Coronary artery (tissue), 2 donors: ENCODE measurements around the gene ATXN7L3B.

Source experiments
- DNase-seq: peaks from one replicate; pipeline ENCODE4 v3.0.0-alpha.2; 2017; ENCODE audit warnings: low spot score
- H3K27ac ChIP-seq, 2 donors: fragments of 200-600 bp; sonication (generic); one replicate each; pipeline ENCODE4 v1.5.1; 2016 to 2019
- H3K4me3 ChIP-seq: fragments of 200-600 bp; sonication (generic); 2 replicates; pipeline ENCODE4 v1.5.1; 2016; ENCODE audit warnings: mild to moderate bottlenecking, moderate library complexity
- TF ChIP-seq, protein P1 (sequence below): fragments of 200-600 bp; sonication (generic); IDR thresholded peaks from one replicate; pipeline ENCODE4 v1.5.1; 2019; ENCODE audit warnings: antibody characterized with exemption

The ATXN7L3B gene

DNA sequence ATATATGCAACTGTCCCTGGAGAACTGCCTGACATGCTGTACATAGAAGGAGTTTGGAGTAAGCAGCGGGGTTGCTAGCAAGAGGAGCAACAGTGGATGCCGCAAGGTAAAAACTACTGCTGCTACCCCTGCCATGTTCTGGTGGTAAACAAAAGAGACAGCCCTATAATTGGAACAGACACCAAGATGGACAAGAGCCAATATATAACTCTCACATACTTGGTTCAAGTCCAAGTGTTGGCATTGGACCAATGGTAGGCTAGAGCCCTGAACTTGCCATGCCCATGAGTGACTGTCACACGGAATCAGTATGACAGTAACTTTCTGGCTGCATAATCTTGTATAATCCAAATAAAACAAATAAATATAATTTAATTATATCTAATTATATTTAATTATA lies 13.7 kb downstream of the ATXN7L3B start:
- TF ChIP-seq, protein P1, sequence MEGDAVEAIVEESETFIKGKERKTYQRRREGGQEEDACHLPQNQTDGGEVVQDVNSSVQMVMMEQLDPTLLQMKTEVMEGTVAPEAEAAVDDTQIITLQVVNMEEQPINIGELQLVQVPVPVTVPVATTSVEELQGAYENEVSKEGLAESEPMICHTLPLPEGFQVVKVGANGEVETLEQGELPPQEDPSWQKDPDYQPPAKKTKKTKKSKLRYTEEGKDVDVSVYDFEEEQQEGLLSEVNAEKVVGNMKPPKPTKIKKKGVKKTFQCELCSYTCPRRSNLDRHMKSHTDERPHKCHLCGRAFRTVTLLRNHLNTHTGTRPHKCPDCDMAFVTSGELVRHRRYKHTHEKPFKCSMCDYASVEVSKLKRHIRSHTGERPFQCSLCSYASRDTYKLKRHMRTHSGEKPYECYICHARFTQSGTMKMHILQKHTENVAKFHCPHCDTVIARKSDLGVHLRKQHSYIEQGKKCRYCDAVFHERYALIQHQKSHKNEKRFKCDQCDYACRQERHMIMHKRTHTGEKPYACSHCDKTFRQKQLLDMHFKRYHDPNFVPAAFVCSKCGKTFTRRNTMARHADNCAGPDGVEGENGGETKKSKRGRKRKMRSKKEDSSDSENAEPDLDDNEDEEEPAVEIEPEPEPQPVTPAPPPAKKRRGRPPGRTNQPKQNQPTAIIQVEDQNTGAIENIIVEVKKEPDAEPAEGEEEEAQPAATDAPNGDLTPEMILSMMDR: no peak
- no peak overlapping the region for H3K4me3 ChIP-seq
- DNase-seq: no peak
- no peak overlapping the region for H3K27ac ChIP-seq

DNA sequence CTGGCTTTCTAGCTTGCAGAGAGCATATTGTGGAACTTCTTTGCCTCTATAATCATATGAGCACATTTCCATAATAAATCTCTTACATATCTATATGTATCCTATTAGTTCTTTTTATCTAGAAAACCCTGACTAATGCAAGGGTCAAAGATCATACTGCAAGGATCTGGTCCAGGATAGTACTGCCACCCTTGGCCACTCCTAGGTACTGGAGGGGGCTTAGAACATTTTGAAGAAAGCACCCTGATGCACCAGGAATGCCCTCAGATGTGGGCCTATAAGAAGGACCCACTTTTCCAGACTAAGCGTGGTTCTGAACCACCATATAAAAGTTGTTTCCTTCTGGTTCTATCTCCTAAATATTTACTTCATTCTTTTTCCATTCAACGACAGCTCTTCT lies 14.6 kb downstream of the ATXN7L3B start:
- no peak overlapping the region for H3K27ac ChIP-seq
- H3K4me3 ChIP-seq: no peak overlapping the region
- DNase-seq: no peak
- TF ChIP-seq, protein P1: no peak

DNA sequence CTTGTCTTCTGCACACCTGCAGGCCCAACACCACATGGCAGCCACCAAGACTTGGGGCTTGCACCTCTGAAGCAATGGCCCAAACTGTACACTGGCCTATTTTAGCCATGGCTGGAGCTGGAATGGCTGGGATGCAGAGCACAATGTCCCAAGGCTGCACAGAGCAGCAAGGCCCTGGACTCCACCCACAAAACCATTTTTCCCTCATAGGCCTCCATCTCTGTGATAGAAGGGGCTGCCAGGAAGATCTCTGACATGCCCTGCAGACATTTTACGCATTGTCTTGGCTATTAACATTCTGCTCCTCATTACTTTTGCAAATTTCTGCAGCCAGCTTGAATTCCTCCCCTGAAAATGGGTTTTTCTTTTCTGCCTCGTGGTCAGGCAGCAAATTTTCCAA lies 22.1 kb downstream of the ATXN7L3B start:
- no peak for DNase-seq
- H3K4me3 ChIP-seq: no peak overlapping the region
- no peak overlapping the region for H3K27ac ChIP-seq
- TF ChIP-seq, protein P1: no peak

DNA sequence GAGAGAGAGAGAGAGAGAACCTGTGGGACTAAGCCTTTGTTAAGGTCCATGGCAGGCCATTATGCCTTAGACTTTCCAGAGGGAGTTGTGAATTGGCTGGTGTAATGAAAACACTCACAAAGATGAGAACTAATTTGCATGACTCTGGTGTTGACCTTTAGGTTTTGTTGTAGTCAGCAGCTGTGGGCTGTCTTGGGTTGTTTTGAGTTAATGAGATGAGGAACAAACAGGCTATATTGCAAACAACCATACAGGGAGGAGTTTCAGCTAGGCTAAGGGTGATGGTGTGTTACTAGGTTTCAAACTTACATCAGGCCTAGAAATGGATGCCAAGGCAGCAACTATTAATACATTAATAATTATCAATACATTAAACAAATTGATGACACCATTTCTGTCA lies 26.3 kb downstream of the ATXN7L3B start:
- TF ChIP-seq, protein P1: no peak
- H3K4me3 ChIP-seq: no peak overlapping the region
- no peak for DNase-seq
- no peak overlapping the region for H3K27ac ChIP-seq

DNA sequence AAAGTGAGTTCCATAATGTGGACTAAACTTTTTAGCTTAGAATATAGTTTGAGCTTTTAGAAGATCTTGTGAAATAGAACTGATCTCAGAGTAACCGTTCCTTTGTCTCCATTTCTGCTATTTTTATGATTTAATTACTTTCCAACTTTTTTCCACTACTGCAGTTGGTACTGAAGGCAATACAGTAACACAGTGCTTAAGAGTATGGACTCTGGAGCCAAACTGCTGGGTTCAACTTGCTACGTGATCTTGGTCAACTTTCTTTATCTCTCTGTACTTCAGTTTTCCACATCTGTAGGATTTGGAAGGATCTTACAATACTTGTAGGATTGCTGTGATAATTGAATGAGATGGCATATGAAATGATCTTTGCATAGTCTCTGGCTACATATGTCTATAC lies 40.9 kb downstream of the ATXN7L3B start:
- DNase-seq: no peak
- H3K4me3 ChIP-seq: no peak overlapping the region
- TF ChIP-seq, protein P1: no peak
- no peak overlapping the region for H3K27ac ChIP-seq

DNA sequence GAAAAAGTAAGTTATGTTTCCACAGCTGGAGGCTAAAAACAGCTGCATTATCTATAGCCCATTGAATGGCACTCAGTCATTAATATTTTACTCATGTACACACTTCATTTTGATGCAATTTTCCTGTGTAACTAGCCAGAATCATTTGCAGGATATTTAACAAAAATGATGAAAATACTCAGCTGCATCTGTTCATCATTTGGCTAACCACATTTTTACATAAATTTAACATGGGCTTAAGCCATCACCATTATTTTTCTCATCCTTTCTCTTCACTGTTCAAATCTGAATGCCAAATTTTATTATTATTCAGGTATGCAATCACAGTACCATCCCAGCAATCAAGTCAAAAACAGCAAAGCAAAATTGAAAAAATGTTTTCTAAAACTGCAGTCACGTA lies 41.8 kb downstream of the ATXN7L3B start:
- TF ChIP-seq, protein P1: no peak
- Histone ChIP-seq H3K27ac (no peak overlapping the region), H3K4me3 (no peak overlapping the region)
- DNase-seq: no peak

DNA sequence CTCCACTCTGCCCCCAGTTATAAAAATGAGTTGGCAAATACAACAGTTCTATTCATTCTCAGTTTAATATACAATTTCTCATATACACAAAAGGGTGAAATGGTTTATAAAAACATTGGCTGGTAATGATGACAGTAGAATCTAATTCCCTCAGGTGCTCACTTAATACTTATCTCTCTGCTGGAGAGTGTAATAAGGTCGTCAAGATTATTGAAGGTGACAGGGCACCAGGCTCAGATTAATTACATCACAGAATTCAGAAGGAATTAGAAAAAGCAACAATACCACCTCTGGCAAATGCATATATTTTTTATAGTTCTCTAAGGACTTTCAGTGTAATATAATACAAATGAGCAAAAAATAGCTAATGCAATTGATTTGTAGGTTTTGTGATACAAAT lies 42.3 kb downstream of the ATXN7L3B start:
- TF ChIP-seq, protein P1: no peak
- H3K4me3 ChIP-seq: no peak overlapping the region

More for the DNA sequence above, 42.3 kb downstream of the ATXN7L3B start:
- no peak for DNase-seq
- H3K27ac ChIP-seq: no peak overlapping the region
